NB4 (cell line): ENCODE data around the gene SEPTIN8.

Experiments used
- CTCF ChIP-seq: IDR thresholded peaks from one replicate; pipeline ENCODE4 v1.5.1; 2012; ENCODE audit warnings: low read depth, low read length
- MYC ChIP-seq: IDR thresholded peaks from 2 replicates; pipeline ENCODE4 v1.6.1; 2011; ENCODE audit warnings: low read depth, low read length

- TF ChIP-seq CTCF (no peak), MYC (no peak)
Observed at GRCh38 chr5:132791026-132791425, 14.0 kb upstream of the SEPTIN8 start.
